Mammary epithelial cell (primary cell): ENCODE results near the gene ANKLE2.

ENCODE experiments used
- EZH2 ChIP-seq: IDR thresholded peaks from 2 replicates; pipeline ENCODE4 v1.6.1; 2012; ENCODE audit warnings: low read length, inconsistent platforms, borderline replicate concordance
- TF ChIP-seq, protein P1 (sequence below), 2 donors: IDR thresholded peaks in 1 of 2; conservative IDR thresholded peaks in 1 of 2; 2 replicates each; pipeline ENCODE4 v1.5.1; 2011 to 2012; ENCODE audit warnings: inconsistent platforms in 2 of 2, low read length in 2 of 2, mild to moderate bottlenecking in 2 of 2, control low read depth in 1 of 2, low read depth in 1 of 2; ENCODE audit not compliant: insufficient read depth in 1 of 2; ENCODE audit errors: extremely low read depth in 1 of 2

DNA sequence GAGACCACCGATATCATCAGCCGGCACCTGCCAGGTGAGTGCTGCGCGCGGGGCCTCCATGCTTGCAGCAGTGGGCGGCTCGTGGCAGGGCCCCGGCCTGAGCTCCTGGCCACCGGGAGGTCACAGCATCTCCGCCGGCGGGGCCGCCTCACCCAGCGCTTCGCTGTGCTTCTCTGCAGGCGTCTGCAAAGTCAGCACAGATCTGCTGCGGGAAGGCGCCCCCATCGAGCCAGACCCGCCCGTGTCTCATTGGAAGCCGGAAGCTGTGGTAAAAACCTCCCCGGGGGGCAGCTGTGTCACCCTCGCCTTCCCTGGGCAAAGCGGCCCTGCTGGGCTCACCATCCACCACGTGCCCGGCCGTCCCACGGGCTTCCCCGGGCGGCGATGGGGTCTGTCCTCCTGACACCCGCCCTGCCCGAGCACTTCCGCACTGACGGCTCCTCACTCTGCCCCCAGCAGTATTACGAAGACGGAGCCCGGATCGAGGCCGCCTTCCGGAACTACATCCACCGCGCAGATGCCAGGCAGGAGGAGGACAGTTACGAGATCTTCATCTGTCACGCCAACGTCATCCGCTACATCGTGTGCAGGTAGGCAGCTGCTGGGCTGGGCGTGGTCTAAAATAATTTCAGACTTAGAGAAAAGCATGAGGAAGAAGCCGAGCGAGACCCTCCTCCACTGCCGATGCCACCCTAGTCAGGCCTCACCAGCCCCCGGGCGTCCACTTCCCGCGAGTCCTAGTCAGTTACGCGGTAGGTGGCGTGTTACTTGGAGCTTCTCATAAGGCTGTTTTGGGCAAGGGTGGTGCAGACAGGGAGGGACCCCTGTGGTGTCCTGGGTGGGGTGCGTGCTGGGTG is 43.9 kb downstream of the ANKLE2 start:
- TF ChIP-seq EZH2: no peak
- TF ChIP-seq, protein P1, sequence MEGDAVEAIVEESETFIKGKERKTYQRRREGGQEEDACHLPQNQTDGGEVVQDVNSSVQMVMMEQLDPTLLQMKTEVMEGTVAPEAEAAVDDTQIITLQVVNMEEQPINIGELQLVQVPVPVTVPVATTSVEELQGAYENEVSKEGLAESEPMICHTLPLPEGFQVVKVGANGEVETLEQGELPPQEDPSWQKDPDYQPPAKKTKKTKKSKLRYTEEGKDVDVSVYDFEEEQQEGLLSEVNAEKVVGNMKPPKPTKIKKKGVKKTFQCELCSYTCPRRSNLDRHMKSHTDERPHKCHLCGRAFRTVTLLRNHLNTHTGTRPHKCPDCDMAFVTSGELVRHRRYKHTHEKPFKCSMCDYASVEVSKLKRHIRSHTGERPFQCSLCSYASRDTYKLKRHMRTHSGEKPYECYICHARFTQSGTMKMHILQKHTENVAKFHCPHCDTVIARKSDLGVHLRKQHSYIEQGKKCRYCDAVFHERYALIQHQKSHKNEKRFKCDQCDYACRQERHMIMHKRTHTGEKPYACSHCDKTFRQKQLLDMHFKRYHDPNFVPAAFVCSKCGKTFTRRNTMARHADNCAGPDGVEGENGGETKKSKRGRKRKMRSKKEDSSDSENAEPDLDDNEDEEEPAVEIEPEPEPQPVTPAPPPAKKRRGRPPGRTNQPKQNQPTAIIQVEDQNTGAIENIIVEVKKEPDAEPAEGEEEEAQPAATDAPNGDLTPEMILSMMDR (conservative IDR thresholded peaks at IDR 0.05 in 1 of 2, IDR thresholded peaks at IDR 0.05 in 1 of 2; ENCODE audit: extremely low read depth in 1 of 2, insufficient read depth in 1 of 2, low read depth in 1 of 2, low read length in 2 of 2): no peak
